T-helper 2 cell treated with Interferon-gamma antibody and Interleukin-4, amounts not matched to agents 5 μg/mL and 100 μg/mL, for 36 hours (primary cell): Measurements from ENCODE around the gene IQCK.

ENCODE experiments used
- DNase-seq: peaks from one replicate; pipeline ENCODE4 v3.0.0; 2021; ENCODE audit warnings: low spot score
- H3K27ac Mint-ChIP-seq: one replicate; pipeline ENCODE4 v1.8.0; 2021; ENCODE audit warnings: mild to moderate bottlenecking, mixed read lengths
- H3K27me3 Mint-ChIP-seq: one replicate; pipeline ENCODE4 v1.8.0; 2021; ENCODE audit warnings: low read depth, mixed read lengths
- H3K36me3 Mint-ChIP-seq: one replicate; pipeline ENCODE4 v1.8.0; 2021; ENCODE audit warnings: low read depth, mixed read lengths
- H3K4me1 Mint-ChIP-seq: one replicate; pipeline ENCODE4 v1.8.0; 2021; ENCODE audit warnings: low read depth, mixed read lengths
- H3K4me3 Mint-ChIP-seq: one replicate; pipeline ENCODE4 v1.8.0; 2022; ENCODE audit warnings: mild to moderate bottlenecking, moderate library complexity, mixed read lengths
- H3K9me3 Mint-ChIP-seq: one replicate; pipeline ENCODE4 v1.8.0; 2021; ENCODE audit warnings: mixed read lengths

IQCK gene

DNA sequence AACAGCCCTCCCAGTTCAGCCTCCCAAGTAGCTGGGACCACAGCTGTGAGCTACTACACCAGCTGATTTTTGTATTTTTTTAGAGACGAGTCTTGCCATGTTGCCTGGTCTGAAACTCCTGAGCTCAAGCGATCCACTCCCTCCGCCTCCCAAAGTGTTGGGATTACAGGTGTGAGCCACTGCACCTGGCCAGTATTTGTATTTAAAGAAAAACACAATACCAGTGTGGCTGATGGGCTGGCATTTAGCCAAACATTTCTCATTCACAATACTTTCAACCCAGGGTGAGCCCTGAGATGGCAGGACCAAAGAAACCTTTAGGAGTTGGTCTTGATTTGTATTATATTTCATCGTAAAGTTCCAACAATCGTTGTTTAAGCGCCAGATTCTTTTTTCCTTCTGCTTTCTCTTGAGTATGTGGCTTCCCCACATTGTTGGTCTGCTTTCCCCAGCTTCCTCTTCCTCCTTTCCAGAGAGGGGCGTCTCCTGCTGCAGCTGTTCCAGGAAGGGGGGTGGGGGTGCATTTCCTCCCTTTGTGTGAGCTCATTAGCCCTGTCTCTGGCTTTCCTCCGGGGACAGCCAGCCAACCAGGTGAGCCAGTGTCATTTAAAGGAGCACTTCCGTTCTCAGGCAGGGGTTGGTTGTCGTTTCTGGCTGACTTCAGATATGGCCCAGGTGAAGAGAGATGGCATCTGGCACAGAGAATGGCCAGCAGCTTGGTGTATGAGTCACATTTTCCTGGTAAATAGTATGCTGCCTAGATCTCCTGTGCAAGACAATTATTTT lies 86.7 kb downstream of the IQCK start:
- peak overlapping the region; percentile 77 for H3K27ac Mint-ChIP-seq
- DNase-seq, result peak; percentile 4
- H3K36me3 Mint-ChIP-seq, result peaks cover 11% of the 10 kb centered on the region
- no peaks in the 10 kb centered on the region for H3K27me3 Mint-ChIP-seq
- peak overlapping the region; percentile 65 for H3K4me3 Mint-ChIP-seq
- peaks cover 9% of the 10 kb centered on the region for H3K4me1 Mint-ChIP-seq
- peaks cover 14% of the 10 kb centered on the region for H3K9me3 Mint-ChIP-seq

- peaks cover 14% of the 10 kb centered on the region for H3K9me3 Mint-ChIP-seq
- peaks cover 11% of the 10 kb centered on the region for H3K36me3 Mint-ChIP-seq
- DNase-seq, result no peak
- H3K27me3 Mint-ChIP-seq, result no peaks in the 10 kb centered on the region
- peak overlapping the region; percentile 65 for H3K4me3 Mint-ChIP-seq
- peaks cover 9% of the 10 kb centered on the region for H3K4me1 Mint-ChIP-seq
- no peak overlapping the region for H3K27ac Mint-ChIP-seq
These were observed 87.5 kb downstream of the IQCK start for GRCh38 chr16:19805459-19806162.

DNA sequence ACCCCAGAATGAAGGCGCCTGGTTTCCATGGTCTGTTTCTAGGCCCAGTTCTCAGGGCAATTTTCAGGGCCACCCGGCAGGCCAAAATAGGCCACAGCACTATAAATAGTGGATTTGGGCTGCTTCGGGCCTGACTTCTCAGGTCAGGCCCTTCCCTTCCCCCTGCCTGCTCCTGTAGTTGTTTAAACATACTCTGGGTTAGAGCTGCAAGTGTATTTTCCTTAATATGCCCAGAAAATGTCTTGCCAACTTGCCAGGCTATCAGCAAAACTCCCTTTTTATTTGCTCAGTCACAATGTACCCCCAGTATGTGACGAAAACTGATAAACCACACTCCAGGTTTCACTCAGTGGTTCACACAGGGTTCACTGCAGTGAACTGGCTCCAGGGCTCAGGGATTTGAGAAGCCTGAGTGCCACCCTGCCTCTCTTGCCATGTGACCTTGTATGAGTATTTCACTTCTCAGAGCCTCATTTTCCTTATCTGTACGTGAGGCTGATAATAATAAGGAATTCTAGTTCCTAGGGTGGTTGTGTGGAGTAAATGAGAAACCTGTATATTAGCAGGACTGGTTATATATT lies 90.1 kb downstream of the IQCK start:
- peaks cover 9% of the 10 kb centered on the region for H3K4me1 Mint-ChIP-seq
- no peak for DNase-seq
- H3K36me3 Mint-ChIP-seq, result peaks cover 11% of the 10 kb centered on the region
- no peak overlapping the region for H3K27ac Mint-ChIP-seq
- H3K4me3 Mint-ChIP-seq, result no peak overlapping the region
- peaks cover 17% of the 10 kb centered on the region for H3K9me3 Mint-ChIP-seq
- H3K27me3 Mint-ChIP-seq, result no peaks in the 10 kb centered on the region

GRCh38 chr16:19809121-19809635 lies 91.1 kb downstream of the IQCK start:
- no peak for DNase-seq
- H3K4me3 Mint-ChIP-seq, result no peak overlapping the region
- H3K4me1 Mint-ChIP-seq, result peaks cover 9% of the 10 kb centered on the region
- peaks cover 19% of the 10 kb centered on the region for H3K9me3 Mint-ChIP-seq
- H3K27me3 Mint-ChIP-seq, result no peaks in the 10 kb centered on the region
- H3K36me3 Mint-ChIP-seq, result peaks cover 11% of the 10 kb centered on the region
- no peak overlapping the region for H3K27ac Mint-ChIP-seq

DNA sequence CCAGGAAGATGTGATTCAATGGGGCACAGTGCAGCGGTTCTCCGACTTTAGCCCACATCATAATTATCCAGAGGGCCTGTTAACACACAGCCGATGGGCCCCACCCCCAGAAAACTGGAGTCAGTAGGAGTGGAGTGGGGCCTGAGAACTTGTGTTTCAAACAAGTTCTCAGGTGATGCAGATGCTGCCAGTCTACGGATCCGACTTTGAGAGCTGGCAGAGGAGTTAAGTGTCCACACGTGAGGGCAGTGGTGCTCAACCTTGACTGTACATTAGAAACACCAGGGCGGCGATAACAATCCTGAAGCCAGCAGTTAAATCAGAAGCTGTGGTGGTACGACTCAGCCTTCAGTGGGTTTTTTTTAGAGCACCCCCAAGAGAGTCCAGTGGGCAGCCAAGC lies 91.6 kb downstream of the IQCK start:
- H3K9me3 Mint-ChIP-seq, result peaks cover 19% of the 10 kb centered on the region
- DNase-seq, result no peak
- H3K36me3 Mint-ChIP-seq, result peaks cover 11% of the 10 kb centered on the region
- no peak overlapping the region for H3K27ac Mint-ChIP-seq
- H3K27me3 Mint-ChIP-seq, result no peaks in the 10 kb centered on the region
- H3K4me1 Mint-ChIP-seq, result peaks cover 6% of the 10 kb centered on the region
- no peak overlapping the region for H3K4me3 Mint-ChIP-seq

DNA sequence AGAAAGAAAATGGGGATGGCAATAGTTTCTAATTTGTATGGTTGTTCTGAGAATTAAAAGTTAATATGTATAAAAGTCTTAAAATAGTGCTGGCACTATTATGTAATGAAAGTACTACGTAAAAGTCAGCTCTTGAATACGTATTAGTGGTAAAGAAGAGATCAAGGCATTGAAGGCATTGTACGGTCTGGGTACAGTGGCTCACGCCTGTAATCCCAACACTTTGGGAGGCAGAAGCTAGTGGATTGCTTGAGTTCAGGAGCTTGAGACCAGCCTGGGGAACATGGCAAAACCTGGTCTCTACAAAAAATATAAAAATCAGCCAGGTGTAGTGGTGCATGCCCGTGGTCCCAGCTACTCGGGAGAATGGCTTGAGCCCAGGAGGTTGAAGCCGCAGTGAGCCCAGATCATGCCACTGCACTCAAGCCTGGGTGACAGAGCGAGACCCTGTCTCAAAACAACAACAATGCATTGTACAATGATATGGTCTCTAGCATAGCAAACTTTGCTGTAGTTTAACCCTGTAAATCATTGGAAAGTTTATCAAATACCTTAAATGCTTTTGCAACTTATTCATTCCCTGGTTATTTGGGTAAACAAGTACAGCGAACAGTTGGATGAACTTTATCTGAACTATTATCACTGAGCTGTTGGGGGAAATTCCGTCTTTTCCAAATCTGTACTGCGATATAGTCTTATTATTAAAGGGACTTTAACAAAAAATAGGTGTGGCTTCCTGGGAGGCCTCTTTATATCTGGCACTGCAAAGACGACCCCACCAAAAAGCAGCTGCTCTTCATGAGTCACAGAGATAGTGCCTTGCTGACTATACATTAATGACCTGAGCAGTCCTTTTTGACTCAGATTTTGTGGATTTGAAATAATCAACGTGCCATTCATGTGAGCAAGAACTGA lies 93.0 kb downstream of the IQCK start:
- no peak overlapping the region for H3K4me3 Mint-ChIP-seq
- H3K9me3 Mint-ChIP-seq, result peaks cover 6% of the 10 kb centered on the region
- no peaks in the 10 kb centered on the region for H3K27me3 Mint-ChIP-seq
- H3K27ac Mint-ChIP-seq, result no peak overlapping the region
- H3K4me1 Mint-ChIP-seq, result no peaks in the 10 kb centered on the region
- no peaks in the 10 kb centered on the region for H3K36me3 Mint-ChIP-seq
- DNase-seq, result no peak

GRCh38 chr16:19812986-19813385 lies 94.9 kb downstream of the IQCK start:
- DNase-seq, result no peak
- Mint-ChIP-seq H3K9me3 (peaks cover 5% of the 10 kb centered on the region), H3K36me3 (no peaks in the 10 kb centered on the region), H3K4me3 (no peak overlapping the region), H3K27ac (no peak overlapping the region), H3K4me1 (no peaks in the 10 kb centered on the region), H3K27me3 (no peaks in the 10 kb centered on the region)

GRCh38 chr16:19815418-19815817 lies 97.3 kb downstream of the IQCK start:
- Mint-ChIP-seq H3K27ac (no peak overlapping the region), H3K36me3 (no peaks in the 10 kb centered on the region), H3K9me3 (peaks cover 5% of the 10 kb centered on the region), H3K27me3 (no peaks in the 10 kb centered on the region), H3K4me1 (no peaks in the 10 kb centered on the region), H3K4me3 (no peak overlapping the region)
- no peak for DNase-seq

GRCh38 chr16:19817122-19817521 lies 99.1 kb downstream of the IQCK start:
- no peak overlapping the region for H3K27ac Mint-ChIP-seq
- no peak for DNase-seq
- no peaks in the 10 kb centered on the region for H3K4me1 Mint-ChIP-seq
- no peaks in the 10 kb centered on the region for H3K36me3 Mint-ChIP-seq
- no peak overlapping the region for H3K4me3 Mint-ChIP-seq
- H3K9me3 Mint-ChIP-seq, result peaks cover 5% of the 10 kb centered on the region
- no peaks in the 10 kb centered on the region for H3K27me3 Mint-ChIP-seq

DNA sequence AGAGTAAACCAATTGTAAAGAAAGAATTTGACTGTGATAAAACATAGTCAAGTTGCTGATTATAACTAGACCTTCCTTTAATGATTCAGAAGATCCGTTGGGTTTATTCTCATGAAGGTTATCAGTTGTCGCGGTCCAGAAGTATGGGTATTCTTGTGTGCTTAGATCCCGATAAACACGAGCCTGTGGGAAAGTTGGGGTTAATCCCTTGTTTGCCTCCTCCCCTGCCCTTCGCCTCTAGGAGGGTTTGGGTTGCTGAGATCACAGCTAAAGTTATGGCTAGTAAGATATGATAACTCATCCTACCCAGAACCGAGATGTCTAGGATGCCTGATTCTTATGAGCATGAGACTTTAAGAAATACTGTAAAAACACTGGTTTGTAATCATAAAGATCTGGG lies 99.8 kb downstream of the IQCK start:
- peaks cover 5% of the 10 kb centered on the region for H3K9me3 Mint-ChIP-seq
- H3K36me3 Mint-ChIP-seq, result no peaks in the 10 kb centered on the region
- DNase-seq, result no peak
- no peak overlapping the region for H3K27ac Mint-ChIP-seq
- no peaks in the 10 kb centered on the region for H3K4me1 Mint-ChIP-seq
- H3K27me3 Mint-ChIP-seq, result no peaks in the 10 kb centered on the region
- no peak overlapping the region for H3K4me3 Mint-ChIP-seq

DNA sequence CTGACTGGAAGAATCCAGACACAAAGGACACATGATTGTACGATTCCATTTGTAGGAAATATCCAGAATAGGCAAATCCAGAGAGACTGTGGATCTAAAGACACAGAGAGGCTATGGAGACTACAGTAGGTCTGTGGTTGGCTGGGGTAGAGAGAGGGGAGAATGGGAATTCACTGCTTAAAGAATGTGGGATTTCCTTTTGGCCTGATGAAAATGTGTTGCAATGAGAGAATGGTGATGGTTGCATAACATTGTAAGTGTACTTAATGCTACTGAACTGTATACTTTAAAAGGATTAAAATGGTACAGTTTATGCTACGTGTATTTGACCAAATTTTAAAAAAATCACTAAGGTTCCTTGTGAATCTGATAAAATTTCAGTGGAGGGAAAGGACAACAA lies 104.5 kb downstream of the IQCK start:
- Mint-ChIP-seq H3K9me3 (no peaks in the 10 kb centered on the region), H3K4me3 (no peak overlapping the region), H3K27me3 (no peaks in the 10 kb centered on the region), H3K4me1 (no peaks in the 10 kb centered on the region), H3K27ac (no peak overlapping the region), H3K36me3 (no peaks in the 10 kb centered on the region)
- DNase-seq, result no peak

DNA sequence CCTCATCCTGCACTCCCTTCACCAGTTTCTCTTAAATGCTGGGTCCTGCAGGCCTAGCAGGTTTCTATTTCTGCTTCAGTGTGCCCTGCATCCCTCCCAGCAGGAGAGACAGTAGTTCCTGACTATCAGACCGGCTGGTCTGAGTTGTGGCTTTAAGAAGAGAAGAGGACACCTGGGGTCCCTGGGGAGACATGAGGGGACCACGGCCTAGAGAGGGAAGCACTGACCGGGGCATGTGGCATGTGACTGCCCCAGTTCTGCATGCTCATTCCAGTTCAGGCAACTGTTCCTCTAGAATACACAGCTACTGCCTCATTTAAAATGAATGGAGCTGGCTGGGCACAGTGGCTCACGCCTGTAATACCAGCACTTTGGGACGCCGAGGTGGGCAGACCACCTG lies 105.3 kb downstream of the IQCK start:
- no peak overlapping the region for H3K4me3 Mint-ChIP-seq
- no peaks in the 10 kb centered on the region for H3K9me3 Mint-ChIP-seq
- no peak overlapping the region for H3K27ac Mint-ChIP-seq
- no peak for DNase-seq
- no peaks in the 10 kb centered on the region for H3K36me3 Mint-ChIP-seq
- no peaks in the 10 kb centered on the region for H3K27me3 Mint-ChIP-seq
- H3K4me1 Mint-ChIP-seq, result no peaks in the 10 kb centered on the region

DNA sequence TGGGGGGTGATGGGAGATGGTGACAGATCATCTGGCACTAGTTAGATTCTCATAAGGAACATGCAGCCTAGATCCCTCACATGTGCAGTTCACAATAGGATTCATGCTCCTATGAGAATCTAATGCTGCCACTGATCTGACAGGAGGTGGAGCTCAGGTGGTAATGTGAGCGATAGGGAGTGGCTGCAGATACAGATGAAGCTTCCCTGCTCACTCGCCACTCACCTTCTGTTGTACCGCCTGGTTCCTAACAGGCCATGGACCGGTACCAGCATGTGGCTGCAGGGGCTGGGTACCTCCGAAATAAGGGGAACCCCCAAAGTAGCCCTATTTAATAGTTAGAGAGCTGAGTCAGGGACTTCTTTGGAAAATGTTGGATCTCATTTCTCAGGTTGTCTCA lies 106.1 kb downstream of the IQCK start:
- Mint-ChIP-seq H3K4me1 (no peaks in the 10 kb centered on the region), H3K27ac (no peak overlapping the region), H3K9me3 (no peaks in the 10 kb centered on the region), H3K36me3 (no peaks in the 10 kb centered on the region), H3K4me3 (no peak overlapping the region), H3K27me3 (no peaks in the 10 kb centered on the region)
- DNase-seq, result no peak
